HepG2 (cell line): ENCODE data around the gene TTC6. TPM values are rescaled to one million over a fixed set of nuclear protein-coding genes. Genes with fewer than 3 reads are reported as not detected.

ENCODE experiments used
- ADNP ChIP-seq: sonication (generic); formaldehyde crosslinking; IDR thresholded peaks from 2 replicates; pipeline ENCODE4 v1.4.0; 2020; ENCODE audit warnings: missing genetic modification reagents
- CC2D1A ChIP-seq: sonication (generic); formaldehyde crosslinking; IDR thresholded peaks from 2 replicates; pipeline ENCODE4 v1.8.1; 2023; ENCODE audit warnings: mild to moderate bottlenecking, missing genetic modification reagents
- EP300 ChIP-seq, 3 experiments: sonication (generic) in 1 of 3; formaldehyde crosslinking in 1 of 3; IDR thresholded peaks; 2 replicates each; pipeline versions ENCODE4 v1.5.1 to v1.6.1; 2011 to 2020; ENCODE audit warnings: low read depth in 2 of 3, low read length in 2 of 3, borderline replicate concordance in 1 of 3, improper control_type of control experiment in 1 of 3, mild to moderate bottlenecking in 1 of 3, missing genetic modification reagents in 1 of 3, moderate library complexity in 1 of 3
- FOXK2 ChIP-seq: fragments of 450-650 bp; IDR thresholded peaks from 2 replicates; pipeline ENCODE4 v1.6.1; 2016
- HHEX ChIP-seq: IDR thresholded peaks from 2 replicates; pipeline ENCODE4 v1.6.1; 2016; ENCODE audit warnings: control low read depth
- MLX ChIP-seq: IDR thresholded peaks from 2 replicates; pipeline ENCODE4 v1.6.1; 2016
- NONO ChIP-seq, 2 experiments: fragments of 450-650 bp in 1 of 2; sonication (generic) in 1 of 2; formaldehyde crosslinking in 1 of 2; IDR thresholded peaks in 1 of 2; conservative IDR thresholded peaks in 1 of 2; 2 replicates each; pipeline versions ENCODE4 v1.6.1 to v1.8.0; 2017 to 2022; ENCODE audit warnings: mild to moderate bottlenecking in 1 of 2, missing genetic modification reagents in 1 of 2, moderate library complexity in 1 of 2
- PITX1 ChIP-seq: sonication (generic); formaldehyde crosslinking; IDR thresholded peaks from 2 replicates; pipeline ENCODE4 v1.5.1; 2020; ENCODE audit warnings: mild to moderate bottlenecking, missing genetic modification reagents
- SATB2 ChIP-seq: sonication (generic); formaldehyde crosslinking; IDR thresholded peaks from 2 replicates; pipeline ENCODE4 v1.5.0; 2020; ENCODE audit warnings: missing genetic modification reagents
- SP2 ChIP-seq: sonication (generic); formaldehyde crosslinking; IDR thresholded peaks from 2 replicates; pipeline ENCODE4 v1.5.1; 2020; ENCODE audit warnings: mild to moderate bottlenecking, missing genetic modification reagents
- TFDP2 ChIP-seq: sonication (generic); formaldehyde crosslinking; IDR thresholded peaks from 2 replicates; pipeline ENCODE4 v1.4.0; 2020; ENCODE audit warnings: missing genetic modification reagents
- YEATS2 ChIP-seq: sonication (generic); formaldehyde crosslinking; IDR thresholded peaks from 2 replicates; pipeline ENCODE4 v1.4.0; 2020; ENCODE audit warnings: missing genetic modification reagents, borderline replicate concordance
- ZBTB3 ChIP-seq: sonication (generic); formaldehyde crosslinking; IDR thresholded peaks from 2 replicates; pipeline ENCODE4 v1.4.0; 2020; ENCODE audit warnings: low read depth, mild to moderate bottlenecking, moderate library complexity, missing genetic modification reagents, borderline replicate concordance
- ZNF225 ChIP-seq: sonication (generic); formaldehyde crosslinking; IDR thresholded peaks from 2 replicates; pipeline ENCODE4 v1.4.0; 2020; ENCODE audit warnings: mild to moderate bottlenecking, missing genetic modification reagents
- ZNF407 ChIP-seq: sonication (generic); formaldehyde crosslinking; IDR thresholded peaks from one replicate; pipeline ENCODE4 v1.5.1; 2020; ENCODE audit warnings: mild to moderate bottlenecking, missing genetic modification reagents; ENCODE audit errors: not compliant biosample characterization
- ZNF761 ChIP-seq: sonication (generic); formaldehyde crosslinking; conservative IDR thresholded peaks from 2 replicates; pipeline ENCODE4 v1.4.0; 2020; ENCODE audit warnings: mild to moderate bottlenecking, missing genetic modification reagents
- ZSCAN29 ChIP-seq: sonication (generic); formaldehyde crosslinking; conservative IDR thresholded peaks from 2 replicates; pipeline ENCODE4 v1.4.0; 2020; ENCODE audit warnings: mild to moderate bottlenecking, missing genetic modification reagents
- polyA plus RNA-seq, 8 experiments: library from polyadenylated mRNA; depleted of rRNA in 3 of 8; stranded (reverse) in 7 of 8; unstranded in 1 of 8; fragments of >200 nt; fragmentation: Illumina TruSeq in 4 of 8; extraction: Trizol in 4 of 8; gene quantifications; 2 replicates each; pipeline versions ENCODE4 v1.2.1 to v1.2.3, GENCODE V29; 2011 to 2016; ENCODE audit warnings: low read depth in 4 of 8, missing spikeins in 1 of 8, mixed read lengths in 1 of 8; ENCODE audit not compliant: insufficient read depth in 1 of 8
- total RNA-seq, 5 experiments: library from RNA; depleted of rRNA; stranded (reverse); fragments of >200 nt; fragmentation: Illumina TruSeq; extraction: Trizol; gene quantifications; 2 replicates each; pipeline ENCODE4 v1.2.3, GENCODE V29; 2016; ENCODE audit warnings: low read depth in 1 of 5

TTC6 gene
- total and polyA plus RNA-seq, 2 of the 13 experiments (the other 11 are each of a cell fraction or from before 2014, with no cell fraction given) = 9.3 to 27.4 TPM

- TF ChIP-seq ZNF407 (CRISPR knock-in tag) (peak; percentile 60), ZNF225 (CRISPR knock-in tag) (no peak; the same call in 1 of the 2 replicates), CC2D1A (CRISPR knock-in tag) (no peak), FOXK2 (no peak), ZSCAN29 (CRISPR knock-in tag) (no peak; the same call in 1 of the 2 replicates), NONO (IDR thresholded peaks at IDR 0.05) (no peak), NONO (CRISPR knock-in tag; conservative IDR thresholded peaks at IDR 0.05) (peak; percentile 77), PITX1 (CRISPR knock-in tag) (peak; percentile 94), ZBTB3 (CRISPR knock-in tag) (no peak), HHEX (CRISPR knock-in tag) (peak; percentile 57), ADNP (CRISPR knock-in tag) (0 out of 2 replicates have a peak, but pooled peaks have one; percentile 52), SATB2 (CRISPR knock-in tag) (0 out of 2 replicates have a peak, but pooled peaks have one; percentile 70), MLX (0 out of 2 replicates have a peak, but pooled peaks have one; percentile 26), ZNF761 (CRISPR knock-in tag) (peak; percentile 77), YEATS2 (CRISPR knock-in tag) (no peak), SP2 (CRISPR knock-in tag) (no peak), TFDP2 (CRISPR knock-in tag) (peak; percentile 95), EP300 (IDR thresholded peaks at IDR 0.05; ENCODE audit: low read depth in 2 of 2, low read length in 2 of 2) (peak in 1 of 2 experiments; percentile 90; a peak in 2 of 4 replicates), EP300 (CRISPR knock-in tag; IDR thresholded peaks at IDR 0.05; ENCODE audit: borderline replicate concordance) (peak; percentile 72)
These were observed 7.4 kb downstream of the TTC6 start (continued) for GRCh38 chr14:37602605-37603453.
